OCI-LY7 (cell line): ENCODE results near the gene CIC. TPM values are rescaled to one million over a fixed set of nuclear protein-coding genes. Genes with fewer than 3 reads are reported as not detected.

Source experiments
- BruUV-seq: library from RNA; stranded (reverse); fragments of 400-500 nt; replicated peaks from 2 replicates; lab custom pipeline; 2021; lab: Mats Ljungman, UMichigan
- CTCF ChIA-PET: fragments of 300-600 bp; sonication (Branson Sonifier 250); formaldehyde crosslinking; loops from one replicate; lab custom pipeline; 2022; ENCODE audit warnings: antibody characterized with exemption; ENCODE audit not compliant: unreplicated experiment; lab: Charles Lee
- POLR2A ChIA-PET: fragments of 300-600 bp; sonication (Branson Sonifier 250); formaldehyde crosslinking; loops from one replicate; lab custom pipeline; 2022; ENCODE audit warnings: antibody characterized with exemption; lab: Charles Lee
- DNase-seq: peaks from one replicate; pipeline ENCODE4 v3.0.0-alpha.2; 2015; ENCODE audit warnings: low spot score
- H2AFZ ChIP-seq: fragments of 200-600 bp; sonication (generic), shearing (Covaris generic); 2 replicates; pipeline ENCODE4 v1.6.1; 2014; ENCODE audit warnings: mild to moderate bottlenecking, antibody characterized with exemption, low read length, moderate library complexity
- H3K27ac ChIP-seq: fragments of 200-600 bp; sonication (generic); 2 replicates; pipeline ENCODE4 v1.5.1; 2014; ENCODE audit warnings: mixed run types, low read depth, mild to moderate bottlenecking, moderate library complexity, low read length, inconsistent platforms; ENCODE audit not compliant: poor library complexity, severe bottlenecking
- H3K36me3 ChIP-seq: fragments of 200-600 bp; sonication (generic); 2 replicates; pipeline ENCODE4 v1.6.1; 2014; ENCODE audit warnings: mild to moderate bottlenecking, antibody characterized with exemption, low read length, moderate library complexity, mixed read lengths; ENCODE audit not compliant: insufficient read depth
- H3K4me1 ChIP-seq: fragments of 200-600 bp; sonication (generic); 2 replicates; pipeline ENCODE4 v1.5.1; 2014; ENCODE audit warnings: mild to moderate bottlenecking, low read length; ENCODE audit not compliant: insufficient read depth, poor library complexity, severe bottlenecking
- H3K4me2 ChIP-seq: fragments of 200-600 bp; sonication (generic); 2 replicates; pipeline ENCODE4 v1.6.1; 2014; ENCODE audit warnings: mild to moderate bottlenecking, low read length
- H3K4me3 ChIP-seq: fragments of 200-600 bp; sonication (generic); 2 replicates; pipeline ENCODE4 v1.5.1; 2014; ENCODE audit warnings: mild to moderate bottlenecking, low read depth, low read length; ENCODE audit not compliant: poor library complexity, severe bottlenecking
- H3K79me2 ChIP-seq: fragments of 200-600 bp; sonication (generic); 2 replicates; pipeline ENCODE4 v1.6.1; 2016; ENCODE audit warnings: low read depth, mild to moderate bottlenecking, low read length, moderate library complexity, mixed read lengths; ENCODE audit not compliant: insufficient read depth
- H3K9me2 ChIP-seq: fragments of 200-600 bp; sonication (generic); 2 replicates; pipeline ENCODE4 v1.6.1; 2016; ENCODE audit warnings: mild to moderate bottlenecking, low read length, mixed read lengths; ENCODE audit not compliant: insufficient read depth
- H3K9me3 ChIP-seq: fragments of 200-600 bp; sonication (generic); 2 replicates; pipeline ENCODE4 v1.6.1; 2014; ENCODE audit warnings: mild to moderate bottlenecking, mixed run types, low read length, mixed read lengths
- H4K20me1 ChIP-seq: fragments of 200-600 bp; sonication (generic); 2 replicates; pipeline ENCODE4 v1.6.1; 2014; ENCODE audit warnings: mild to moderate bottlenecking, antibody characterized with exemption, low read length, moderate library complexity, mixed read lengths; ENCODE audit not compliant: insufficient read depth
- CTCF ChIP-seq: fragments of 200-600 bp; sonication (generic); conservative IDR thresholded peaks from 2 replicates; pipeline ENCODE4 v1.5.1; 2014; ENCODE audit warnings: mild to moderate bottlenecking, antibody characterized with exemption, low read length, moderate library complexity, mixed read lengths
- EZH2phosphoT487 ChIP-seq: fragments of 200-600 bp; sonication (generic); IDR thresholded peaks from 2 replicates; pipeline ENCODE4 v1.6.1; 2018; ENCODE audit warnings: low read depth, borderline replicate concordance, mild to moderate bottlenecking, mixed run types, antibody characterized with exemption, low read length, moderate library complexity, mixed read lengths
- intact Hi-C: fragments of 100-400 bp; cut with micrococcal nuclease; formaldehyde crosslinking; loops from one replicate; pipeline ENCODE4 v1.10.0; 2022; ENCODE audit not compliant: unreplicated experiment
- total RNA-seq, 2 experiments: library from RNA; depleted of rRNA in 1 of 2; stranded (reverse); fragments of >200 nt in 1 of 2; shearing (Covaris generic) in 1 of 2; gene quantifications; 2 replicates each; pipeline ENCODE4 v1.2.3, GENCODE V29; 2014 to 2022

The CIC gene
- total RNA-seq, 2 experiments from 2014 or later = 26.8 to 48.2 TPM

GRCh38 chr19:42275103-42275502 is 6.1 kb downstream of the CIC start:
- Histone ChIP-seq H3K79me2 (peaks cover 2% of the 10 kb centered on the region; the same call in 1 of the 2 replicates), H3K9me3 (no peaks in the 10 kb centered on the region), H3K36me3 (0 out of 2 replicates have a peak, but pooled peaks cover 8% of the 10 kb centered on the region), H3K27ac (no peak overlapping the region), H3K9me2 (no peaks in the 10 kb centered on the region), H3K4me3 (no peak overlapping the region), H4K20me1 (no peaks in the 10 kb centered on the region), H3K4me1 (peaks cover 33% of the 10 kb centered on the region), H2AFZ (no peak overlapping the region), H3K4me2 (no peak overlapping the region)
- no peak for TF ChIP-seq EZH2phosphoT487
- no peak for DNase-seq
- ChIA-PET POLR2A (no interaction called here), CTCF (no interaction called here)
- intact Hi-C loops = no loop called here
- BruUV-seq = no TSS peak

- CTCF ChIA-PET = no interaction called here
- H3K79me2 ChIP-seq = no peaks in the 10 kb centered on the region; the same call in 1 of the 2 replicates
- no peaks in the 10 kb centered on the region for H4K20me1 ChIP-seq
These were observed 6.5 kb downstream of the CIC start for GRCh38 chr19:42275517-42275916.

GRCh38 chr19:42276284-42276683 is 7.2 kb downstream of the CIC start:
- no peaks in the 10 kb centered on the region for H3K9me3 ChIP-seq
- no peak overlapping the region for H3K4me2 ChIP-seq
- ChIA-PET CTCF (no interaction called here), POLR2A (no interaction called here)
- H3K4me3 ChIP-seq = no peak overlapping the region
- no peak overlapping the region for H3K27ac ChIP-seq
- H3K36me3 ChIP-seq = 0 out of 2 replicates have a peak, but pooled peaks cover 8% of the 10 kb centered on the region
- DNase-seq = no peak
- H3K9me2 ChIP-seq = no peaks in the 10 kb centered on the region
- intact Hi-C loops = no loop called here
- no peaks in the 10 kb centered on the region for H4K20me1 ChIP-seq
- H3K79me2 ChIP-seq = no peaks in the 10 kb centered on the region
- BruUV-seq = no TSS peak
- TF ChIP-seq CTCF (no peak), EZH2phosphoT487 (no peak)
- peaks cover 24% of the 10 kb centered on the region for H3K4me1 ChIP-seq
- H2AFZ ChIP-seq = no peak overlapping the region

More at GRCh38 chr19:42275517-42275916, 6.5 kb downstream of the CIC start:
- TF ChIP-seq CTCF (no peak), EZH2phosphoT487 (no peak)
- Histone ChIP-seq H3K27ac (no peak overlapping the region), H3K4me2 (no peak overlapping the region), H3K9me3 (no peaks in the 10 kb centered on the region), H3K4me1 (peaks cover 29% of the 10 kb centered on the region), H3K36me3 (0 out of 2 replicates have a peak, but pooled peaks cover 8% of the 10 kb centered on the region), H2AFZ (no peak overlapping the region), H3K9me2 (no peaks in the 10 kb centered on the region), H3K4me3 (no peak overlapping the region)
- BruUV-seq = no TSS peak
- no peak for DNase-seq
- intact Hi-C loops = no loop called here
- POLR2A ChIA-PET = no interaction called here
